Natural killer cell (primary cell): ENCODE measurements around the gene MAB21L3. TPM values are rescaled to one million over a fixed set of nuclear protein-coding genes. Genes with fewer than 3 reads are reported as not detected.

Experiments used
- ATAC-seq, 3 donors: fragments of 150-1000 bp in 2 of 3; fragments of 200-7000 bp in 1 of 3; cut with Tn5 transposase; 1 replicate in 1 of 3; 2 replicates in 2 of 3; pipeline ENCODE4 v1.10.0; 2021; ENCODE audit warnings: mild to moderate bottlenecking in 2 of 3, moderate library complexity in 2 of 3
- DNase-seq, 2 donors: peaks; one replicate each; pipeline versions ENCODE4 v3.0.0 to v3.0.0-alpha.2; 2013 to 2021; ENCODE audit warnings: mixed read lengths in 1 of 2
- H3K27ac ChIP-seq: one replicate; pipeline ENCODE4 v1.5.1; 2013; ENCODE audit warnings: mild to moderate bottlenecking, low read length
- H3K27me3 ChIP-seq: one replicate; pipeline ENCODE4 v1.6.1; 2013; ENCODE audit warnings: low read length; ENCODE audit not compliant: control insufficient read depth, insufficient read depth
- H3K36me3 ChIP-seq: one replicate; pipeline ENCODE4 v1.6.1; 2013; ENCODE audit warnings: low read length; ENCODE audit not compliant: control insufficient read depth, insufficient read depth
- H3K4me1 ChIP-seq: one replicate; pipeline ENCODE4 v1.6.1; 2013; ENCODE audit warnings: low read length; ENCODE audit not compliant: control insufficient read depth, insufficient read depth
- H3K4me3 ChIP-seq: one replicate; pipeline ENCODE4 v1.5.1; 2013; ENCODE audit warnings: low read length
- H3K9me3 ChIP-seq: one replicate; pipeline ENCODE4 v1.6.1; 2013; ENCODE audit warnings: low read length; ENCODE audit not compliant: control insufficient read depth, insufficient read depth
- H3K27ac Mint-ChIP-seq, 2 donors: one replicate each; pipeline ENCODE4 v1.8.0; 2022; ENCODE audit warnings: mild to moderate bottlenecking in 2 of 2, mixed read lengths in 2 of 2, moderate library complexity in 1 of 2
- H3K27me3 Mint-ChIP-seq, 2 donors: one replicate each; pipeline ENCODE4 v1.8.0; 2022; ENCODE audit warnings: low read depth in 2 of 2, mixed read lengths in 2 of 2
- H3K36me3 Mint-ChIP-seq: one replicate; pipeline ENCODE4 v1.8.0; 2022; ENCODE audit warnings: mixed read lengths
- H3K4me1 Mint-ChIP-seq, 2 donors: one replicate each; pipeline ENCODE4 v1.8.0; 2022; ENCODE audit warnings: mixed read lengths in 2 of 2
- H3K4me3 Mint-ChIP-seq: one replicate; pipeline ENCODE4 v1.8.0; 2022; ENCODE audit warnings: mild to moderate bottlenecking, moderate library complexity, mixed read lengths
- H3K9me3 Mint-ChIP-seq, 2 donors: one replicate each; pipeline ENCODE4 v1.8.0; 2022; ENCODE audit warnings: mixed read lengths in 2 of 2
- CTCF ChIP-seq: fragments of 200-600 bp; IDR thresholded peaks from one replicate; pipeline ENCODE4 v1.8.0; 2022; ENCODE audit warnings: antibody characterized with exemption
- WGBS: methylation state at CpG from one replicate; pipeline ENCODE4 v1.1.7; 2013; ENCODE audit warnings: missing lambda C conversion rate; ENCODE audit not compliant: insufficient coverage; 5-methylcytosine and 5-hydroxymethylcytosine counted together
- intact Hi-C: fragments of 100-400 bp; cut with micrococcal nuclease; formaldehyde crosslinking; loops from one replicate; pipeline ENCODE4 v1.14.2; 2022
- total RNA-seq, 4 donors: library from RNA; stranded (reverse); fragments of 120-200 nt in 1 of 4; gene quantifications; one replicate each; pipeline versions ENCODE4 v1.2.3 to v1.2.4, GENCODE V29; 2013 to 2022

Gene MAB21L3
- total RNA-seq, 3 donors from 2014 or later (not counting 1 experiment from before 2014, with no cell fraction given): not detected

- intact Hi-C loops: no loop called here
- no peaks in the 10 kb centered on the region for H3K27me3 Mint-ChIP-seq
- Histone ChIP-seq H3K4me1 (no peaks in the 10 kb centered on the region), H3K27ac (no peak overlapping the region), H3K4me3 (no peak overlapping the region), H3K9me3 (no peaks in the 10 kb centered on the region), H3K27me3 (no peaks in the 10 kb centered on the region), H3K36me3 (peaks cover 15% of the 10 kb centered on the region)
- H3K4me1 Mint-ChIP-seq: no peaks in the 10 kb centered on the region
- no peak overlapping the region for H3K4me3 Mint-ChIP-seq
- no peak for TF ChIP-seq CTCF
- H3K9me3 Mint-ChIP-seq: no peaks in the 10 kb centered on the region
- no peak for ATAC-seq
- peaks cover 26% of the 10 kb centered on the region for H3K36me3 Mint-ChIP-seq
- DNase-seq: no peak
- no peak overlapping the region for H3K27ac Mint-ChIP-seq
- 95% methylated on average over 1 of the region's 2 CpGs for WGBS
These were observed 44.2 kb upstream of the MAB21L3 start for GRCh38 chr1:116066868-116067565.

- intact Hi-C loops: no loop called here
- H3K4me3 ChIP-seq: no peak overlapping the region
- TF ChIP-seq CTCF: no peak
- H3K36me3 ChIP-seq: peaks cover 15% of the 10 kb centered on the region
- Mint-ChIP-seq H3K27me3 (no peaks in the 10 kb centered on the region), H3K36me3 (peaks cover 26% of the 10 kb centered on the region), H3K4me1 (no peaks in the 10 kb centered on the region), H3K4me3 (no peak overlapping the region), H3K27ac (no peak overlapping the region), H3K9me3 (no peaks in the 10 kb centered on the region)
- H3K4me1 ChIP-seq: no peaks in the 10 kb centered on the region
- H3K27ac ChIP-seq: no peak overlapping the region
- 95% methylated on average over 2 of the region's 2 CpGs for WGBS
- no peak for ATAC-seq
- no peaks in the 10 kb centered on the region for H3K27me3 ChIP-seq
- H3K9me3 ChIP-seq: no peaks in the 10 kb centered on the region
- DNase-seq: no peak
These were observed 43.7 kb upstream of the MAB21L3 start for GRCh38 chr1:116067566-116067890.

- Histone ChIP-seq H3K27me3 (no peaks in the 10 kb centered on the region), H3K4me3 (no peak overlapping the region), H3K4me1 (no peaks in the 10 kb centered on the region), H3K9me3 (no peaks in the 10 kb centered on the region), H3K36me3 (no peaks in the 10 kb centered on the region), H3K27ac (no peak overlapping the region)
- DNase-seq (no peak), ATAC-seq (no peak)
- no peak overlapping the region for H3K27ac Mint-ChIP-seq
- intact Hi-C loops: no loop called here
- H3K27me3 Mint-ChIP-seq: peaks cover 0 to 6% of the 10 kb centered on the region in 2 donors
- TF ChIP-seq CTCF: no peak
- H3K36me3 Mint-ChIP-seq: no peaks in the 10 kb centered on the region
- H3K9me3 Mint-ChIP-seq: no peaks in the 10 kb centered on the region
- no CpG with 5 or more reads among the region's 1 CpG for WGBS
- H3K4me1 Mint-ChIP-seq: peaks cover 0 to 2% of the 10 kb centered on the region in 2 donors
- H3K4me3 Mint-ChIP-seq: no peak overlapping the region
These were observed 35.6 kb upstream of the MAB21L3 start for GRCh38 chr1:116075575-116075974.

- Histone ChIP-seq H3K9me3 (no peaks in the 10 kb centered on the region), H3K4me1 (no peaks in the 10 kb centered on the region), H3K27me3 (no peaks in the 10 kb centered on the region), H3K4me3 (no peak overlapping the region), H3K36me3 (no peaks in the 10 kb centered on the region), H3K27ac (no peak overlapping the region)
- H3K4me1 Mint-ChIP-seq: peaks cover 0 to 6% of the 10 kb centered on the region in 2 donors
- WGBS: 90% methylated on average over 4 of the region's 4 CpGs
- ATAC-seq (no peak), DNase-seq (no peak)
- H3K9me3 Mint-ChIP-seq: peaks cover 0 to 2% of the 10 kb centered on the region in 2 donors
- H3K36me3 Mint-ChIP-seq: no peaks in the 10 kb centered on the region
- no peak overlapping the region for H3K4me3 Mint-ChIP-seq
- peaks cover 3 to 6% of the 10 kb centered on the region in 2 donors for H3K27me3 Mint-ChIP-seq
- intact Hi-C loops: no loop called here
- TF ChIP-seq CTCF: no peak
- H3K27ac Mint-ChIP-seq: no peak overlapping the region
These were observed 35.2 kb upstream of the MAB21L3 start for GRCh38 chr1:116075990-116076389.
